Caki2 (cell line): ENCODE measurements around the gene SCRG1. TPM values are rescaled to one million over a fixed set of nuclear protein-coding genes. Genes with fewer than 3 reads are reported as not detected.

Experiments
- total RNA-seq: library from RNA; depleted of rRNA; stranded (reverse); fragments of >200 nt; shearing (Covaris generic); gene quantifications from 2 replicates; pipeline ENCODE4 v1.2.3, GENCODE V29; 2014; ENCODE audit warnings: low replicate concordance; rRNA removed

Gene SCRG1
- total RNA-seq, 1 experiment from 2014 or later, result not detected

Other genes with a start within 250 kb of the SCRG1 start
- gene GALNT7, start 230.3 kb downstream of the SCRG1 start, total RNA-seq, result 19.3 and 31.6 TPM in 2 replicates
- 196 and 317 TPM in 2 replicates for gene HMGB2, start 64.8 kb downstream of the SCRG1 start, total RNA-seq
- 42.6 and 68.0 TPM in 2 replicates for gene SAP30, start 28.2 kb downstream of the SCRG1 start, total RNA-seq
- not detected in 2 replicates for gene HAND2, start 131.1 kb upstream of the SCRG1 start, total RNA-seq